Measurements from ENCODE around the gene C20orf202. TPM values are rescaled to one million over a fixed set of nuclear protein-coding genes. Genes with fewer than 3 reads are reported as not detected.
"Not testable (repeated sequence)": the region's sequence is repeated elsewhere in the genome, so short reads cannot be mapped to it uniquely, and the experiment has no call there.

The C20orf202 gene
- total RNA-seq, 1 donor from 2014 or later: not detected

DNA sequence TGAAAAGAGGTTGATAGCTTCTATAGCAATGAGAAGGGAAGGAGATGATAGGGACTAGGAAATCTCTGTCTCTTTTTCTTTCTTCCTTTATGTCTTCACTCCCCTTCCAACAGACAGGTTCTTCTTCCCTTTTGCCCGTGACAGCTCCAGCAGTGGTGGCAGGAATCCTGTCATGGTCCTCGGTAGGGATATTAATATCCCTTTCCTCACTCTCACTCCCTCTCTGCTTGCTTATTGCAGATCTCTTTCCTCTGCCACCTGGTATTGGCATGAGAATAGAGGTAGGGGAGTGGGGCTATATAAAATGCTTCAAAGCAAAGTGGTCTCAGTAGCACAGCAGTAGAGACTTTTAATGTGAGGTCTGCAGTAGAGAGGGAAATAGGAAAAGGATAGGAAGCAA lies 42.3 kb downstream of the C20orf202 start:
- TF ChIP-seq, protein P1, sequence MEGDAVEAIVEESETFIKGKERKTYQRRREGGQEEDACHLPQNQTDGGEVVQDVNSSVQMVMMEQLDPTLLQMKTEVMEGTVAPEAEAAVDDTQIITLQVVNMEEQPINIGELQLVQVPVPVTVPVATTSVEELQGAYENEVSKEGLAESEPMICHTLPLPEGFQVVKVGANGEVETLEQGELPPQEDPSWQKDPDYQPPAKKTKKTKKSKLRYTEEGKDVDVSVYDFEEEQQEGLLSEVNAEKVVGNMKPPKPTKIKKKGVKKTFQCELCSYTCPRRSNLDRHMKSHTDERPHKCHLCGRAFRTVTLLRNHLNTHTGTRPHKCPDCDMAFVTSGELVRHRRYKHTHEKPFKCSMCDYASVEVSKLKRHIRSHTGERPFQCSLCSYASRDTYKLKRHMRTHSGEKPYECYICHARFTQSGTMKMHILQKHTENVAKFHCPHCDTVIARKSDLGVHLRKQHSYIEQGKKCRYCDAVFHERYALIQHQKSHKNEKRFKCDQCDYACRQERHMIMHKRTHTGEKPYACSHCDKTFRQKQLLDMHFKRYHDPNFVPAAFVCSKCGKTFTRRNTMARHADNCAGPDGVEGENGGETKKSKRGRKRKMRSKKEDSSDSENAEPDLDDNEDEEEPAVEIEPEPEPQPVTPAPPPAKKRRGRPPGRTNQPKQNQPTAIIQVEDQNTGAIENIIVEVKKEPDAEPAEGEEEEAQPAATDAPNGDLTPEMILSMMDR (IDR thresholded peaks at IDR 0.05): no peak
- intact Hi-C loops (cut with micrococcal nuclease): no loop called here
- Mint-ChIP-seq H3K36me3 (ENCODE audit: low read depth) (no peaks in the 10 kb centered on the region), H3K4me1 (no peaks in the 10 kb centered on the region), H3K9me3 (no peaks in the 10 kb centered on the region), H3K27ac (no peak overlapping the region), H3K4me3 (no peak overlapping the region), H3K27me3 (peaks cover 12% of the 10 kb centered on the region)
- DNase-seq: no peak
- ATAC-seq (ENCODE audit: low read depth): no peak
- ChIA-PET POLR2A (no interaction called here), CTCF (no interaction called here)

DNA sequence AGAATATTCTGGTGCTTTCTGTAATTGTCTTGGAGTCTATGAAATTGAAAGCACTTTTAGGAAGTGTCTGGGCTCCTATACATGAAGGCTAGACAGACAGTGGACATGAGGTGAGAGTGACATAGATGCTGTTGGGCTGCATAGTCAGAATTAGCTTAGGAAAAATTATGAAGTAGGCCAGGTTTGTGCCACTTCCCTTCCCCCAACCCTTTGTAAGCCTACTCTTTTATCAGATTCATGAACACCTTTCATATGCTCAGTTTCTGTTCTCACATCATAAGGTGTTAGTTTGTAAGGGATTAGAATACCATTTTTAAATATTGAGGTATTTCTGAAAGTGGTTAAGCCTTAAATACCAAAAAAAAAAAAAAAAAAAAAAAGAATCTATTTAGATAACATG lies 44.4 kb downstream of the C20orf202 start:
- Mint-ChIP-seq H3K27ac (no peak overlapping the region), H3K4me3 (no peak overlapping the region), H3K27me3 (peaks cover 4% of the 10 kb centered on the region), H3K36me3 (ENCODE audit: low read depth) (no peaks in the 10 kb centered on the region), H3K9me3 (no peaks in the 10 kb centered on the region), H3K4me1 (no peaks in the 10 kb centered on the region)
- intact Hi-C loops (cut with micrococcal nuclease): no loop called here
- ChIA-PET POLR2A (no interaction called here), CTCF (no interaction called here)
- no peak for ATAC-seq (ENCODE audit: low read depth)
- DNase-seq: no peak
- TF ChIP-seq, protein P1 (IDR thresholded peaks at IDR 0.05): no peak

DNA sequence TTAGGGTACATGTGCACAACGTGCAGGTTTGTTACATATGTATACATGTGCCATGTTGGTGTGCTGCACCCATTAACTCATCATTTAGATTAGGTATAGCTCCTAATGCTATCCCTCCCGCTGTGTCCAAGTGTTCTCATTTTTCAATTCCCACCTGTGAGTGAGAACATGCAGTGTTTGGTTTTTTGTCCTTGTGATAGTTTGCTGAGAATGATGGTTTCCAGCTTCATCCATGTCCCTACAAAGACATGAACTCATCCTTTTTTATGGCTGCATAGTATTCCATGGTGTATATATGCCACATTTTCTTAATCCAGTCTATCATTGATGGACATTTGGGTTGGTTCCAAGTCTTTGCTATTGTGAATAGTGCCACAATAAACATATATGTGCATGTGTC lies 47.0 kb downstream of the C20orf202 start:
- POLR2A ChIA-PET; intact Hi-C loops (cut with micrococcal nuclease): not testable (repeated sequence)

DNA sequence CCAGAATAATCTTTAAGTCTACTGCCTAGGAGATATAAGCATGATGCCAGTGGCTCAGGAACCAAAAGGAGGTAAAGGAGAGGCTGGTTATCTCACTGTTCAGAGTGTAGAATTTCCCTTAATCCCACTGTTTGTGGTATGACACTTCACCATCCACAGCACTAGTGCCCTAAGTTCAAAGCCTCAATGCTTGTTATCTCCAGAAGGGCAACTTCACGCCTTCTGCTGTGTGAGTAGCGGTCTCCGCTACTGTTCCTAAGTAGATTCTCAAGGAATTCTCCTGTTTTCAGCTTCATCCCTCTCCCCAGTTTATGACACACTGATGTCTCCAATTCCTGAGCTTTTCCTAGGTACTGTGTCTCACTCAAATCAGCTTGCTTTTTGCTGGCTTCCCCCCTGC lies 49.2 kb downstream of the C20orf202 start:
- H3K9me3 Mint-ChIP-seq: no peaks in the 10 kb centered on the region
- no peak overlapping the region for H3K4me3 Mint-ChIP-seq
- intact Hi-C loops (cut with micrococcal nuclease): no loop called here
- H3K4me1 Mint-ChIP-seq: no peaks in the 10 kb centered on the region
- H3K36me3 Mint-ChIP-seq (ENCODE audit: low read depth): no peaks in the 10 kb centered on the region
- ChIA-PET CTCF (no interaction called here), POLR2A (no interaction called here)
- DNase-seq (no peak), ATAC-seq (ENCODE audit: low read depth) (no peak)
- no peak overlapping the region for H3K27ac Mint-ChIP-seq
- TF ChIP-seq, protein P1 (IDR thresholded peaks at IDR 0.05): no peak
- H3K27me3 Mint-ChIP-seq: peaks cover 21% of the 10 kb centered on the region

More for the DNA sequence above, 47.0 kb downstream of the C20orf202 start:
- H3K36me3 Mint-ChIP-seq (ENCODE audit: low read depth); ATAC-seq (ENCODE audit: low read depth); H3K27ac Mint-ChIP-seq; H3K9me3 Mint-ChIP-seq; H3K4me3 Mint-ChIP-seq; H3K4me1 Mint-ChIP-seq; CTCF ChIA-PET; DNase-seq: not testable (repeated sequence)
- H3K27me3 Mint-ChIP-seq: peaks cover 10% of the 10 kb centered on the region

DNA sequence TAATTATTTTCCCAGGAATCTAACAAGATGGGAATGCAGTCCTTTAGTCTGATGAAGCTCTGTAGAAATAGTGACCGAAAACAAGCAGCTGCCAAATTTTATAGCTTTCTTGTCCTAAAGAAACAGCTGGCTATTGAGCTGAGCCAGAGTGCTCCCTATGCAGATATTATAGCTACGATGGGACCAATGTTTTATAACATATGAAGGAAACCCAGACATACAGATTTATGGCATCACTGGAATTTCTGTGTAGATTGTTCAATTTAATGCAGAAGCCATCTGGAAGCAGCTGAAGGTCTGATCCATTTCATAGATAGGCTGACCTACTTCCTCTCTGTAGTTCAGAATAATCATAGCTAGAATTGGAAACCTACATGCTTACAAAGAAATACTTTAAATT lies 51.0 kb downstream of the C20orf202 start:
- H3K27ac Mint-ChIP-seq: no peak overlapping the region
- peaks cover 21% of the 10 kb centered on the region for H3K27me3 Mint-ChIP-seq
- no peaks in the 10 kb centered on the region for H3K4me1 Mint-ChIP-seq
- H3K4me3 Mint-ChIP-seq: no peak overlapping the region
- TF ChIP-seq, protein P1 (IDR thresholded peaks at IDR 0.05): no peak
- ATAC-seq (ENCODE audit: low read depth): no peak
- no peaks in the 10 kb centered on the region for H3K9me3 Mint-ChIP-seq
- CTCF ChIA-PET: interaction anchor here (0.9 to 1.6 kb wide), 2 partner anchors 41 to 59 kb away, joined by 3 read pairs; no protein-coding TSS in a partner anchor
- DNase-seq: no peak
- intact Hi-C loops (cut with micrococcal nuclease): no loop called here
- POLR2A ChIA-PET: no interaction called here
- H3K36me3 Mint-ChIP-seq (ENCODE audit: low read depth): no peaks in the 10 kb centered on the region

DNA sequence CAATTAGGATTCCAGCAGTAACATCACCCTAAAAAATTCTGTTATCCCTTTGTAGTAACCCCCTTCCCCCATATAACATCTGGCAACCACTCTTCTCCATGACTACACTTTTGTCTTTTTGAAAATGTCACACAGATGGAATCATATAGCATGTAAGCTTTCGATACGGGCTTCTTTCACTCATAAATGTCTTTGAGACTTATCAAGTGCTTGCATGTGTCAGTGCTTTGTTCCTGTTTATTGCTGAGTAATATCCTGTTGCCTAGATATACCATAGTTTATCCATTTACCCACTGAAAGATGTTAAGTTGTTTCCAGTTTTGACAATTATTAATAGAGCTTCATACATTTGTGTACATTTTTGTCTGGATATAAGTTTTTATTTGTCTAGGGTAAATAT lies 52.4 kb downstream of the C20orf202 start:
- Mint-ChIP-seq H3K4me1 (no peaks in the 10 kb centered on the region), H3K36me3 (ENCODE audit: low read depth) (no peaks in the 10 kb centered on the region)

More for the DNA sequence above, 52.4 kb downstream of the C20orf202 start:
- TF ChIP-seq, protein P1 (IDR thresholded peaks at IDR 0.05): no peak
- POLR2A ChIA-PET: no interaction called here
- intact Hi-C loops (cut with micrococcal nuclease): no loop called here
- Mint-ChIP-seq H3K27me3 (peaks cover 21% of the 10 kb centered on the region), H3K9me3 (no peaks in the 10 kb centered on the region), H3K4me3 (no peak overlapping the region), H3K27ac (no peak overlapping the region)
- ATAC-seq (ENCODE audit: low read depth) (no peak), DNase-seq (no peak)
- CTCF ChIA-PET: interaction anchor here (1.6 kb wide), 1 partner anchor 57 kb away, joined by 3 read pairs; no protein-coding TSS in a partner anchor

All from activated B cell treated with CpG ODN at 0.5 μM for 24 hours (primary cell).